Right renal pelvis (tissue), 4 donors: ENCODE measurements around the gene ALDH7A1. TPM values are rescaled to one million over a fixed set of nuclear protein-coding genes. Genes with fewer than 3 reads are reported as not detected.

Experiments
- polyA plus RNA-seq, 4 donors: library from polyadenylated mRNA; unstranded; fragments of 120-200 nt; gene quantifications; one replicate each; pipeline ENCODE4 v1.2.1, GENCODE V29; 2013; ENCODE audit not compliant: insufficient read length in 4 of 4

Gene ALDH7A1
- polyA plus RNA-seq, 4 donors, result 149 to 179 (median 152) TPM

Other genes with a start within 250 kb of the ALDH7A1 start
- 10 to 100 TPM; 21.1 to 30.4 (median 27.6) TPM for gene GRAMD2B, start 171.8 kb downstream of the ALDH7A1 start, polyA plus RNA-seq
- 10 to 100 TPM; 76.0 to 86.5 (median 83.0) TPM for gene PHAX, start 5.7 kb upstream of the ALDH7A1 start, polyA plus RNA-seq
- 100 to 1,000 TPM; 104 to 130 (median 123) TPM for gene LMNB1, start 181.9 kb upstream of the ALDH7A1 start, polyA plus RNA-seq